GM18909 (cell line): Measurements from ENCODE around the gene ANKRD2.
A peak's percentile ranks its signal among the peaks of the same experiment; 100 is the strongest.
"Not testable (repeated sequence)": the region's sequence is repeated elsewhere in the genome, so short reads cannot be mapped to it uniquely, and the experiment has no call there.

Experiments used
- ATAC-seq: cut with Tn5 transposase; IDR thresholded peaks from one replicate; pipeline ENCODE4 v1.9.1; 2021; ENCODE audit warnings: mild to moderate bottlenecking; ENCODE audit not compliant: unreplicated experiment, poor library complexity

ANKRD2 gene

DNA sequence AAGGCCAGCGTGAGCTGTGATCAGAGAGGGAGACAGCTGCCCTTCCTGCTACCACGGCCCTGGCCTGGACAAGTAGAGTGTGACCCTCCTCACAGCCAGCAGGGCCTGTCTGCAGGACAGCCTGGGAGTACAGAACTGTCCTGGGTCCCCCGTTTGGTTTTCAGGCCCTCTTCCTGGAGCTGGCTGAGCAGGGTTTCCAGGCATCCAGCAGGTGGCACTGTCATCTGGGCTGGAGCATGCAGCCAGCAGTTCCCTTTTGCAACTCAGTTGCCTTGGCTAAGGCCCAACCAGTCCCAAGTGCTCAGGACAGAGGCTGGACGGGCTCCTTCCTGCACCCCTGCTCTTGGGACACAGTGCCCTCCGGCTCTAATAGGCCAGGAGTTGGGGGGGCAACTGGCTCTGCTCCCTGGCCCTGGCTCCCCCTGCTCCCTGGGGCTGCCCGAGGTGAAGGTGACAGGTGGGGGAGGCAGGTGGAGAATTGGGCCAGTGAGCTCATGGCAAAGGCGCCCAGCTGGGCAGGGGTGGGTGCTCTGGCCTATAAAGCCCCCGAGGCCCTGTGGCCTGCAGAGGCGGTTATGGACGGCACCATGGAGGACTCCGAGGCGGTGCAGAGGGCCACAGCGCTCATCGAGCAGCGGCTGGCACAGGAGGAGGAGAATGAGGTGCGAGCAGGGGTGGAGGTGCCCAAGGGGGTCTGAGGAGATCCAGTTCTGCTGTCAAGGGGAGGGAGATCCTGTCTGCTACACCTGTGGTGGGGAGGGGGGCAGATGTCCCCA, at the start of gene ANKRD2:
Gene ANKRD2 (plus strand): TSS at position 566 of the 776 bp plus-strand sequence. CDS start 10 bp downstream, at position 576.
- peak; percentile 65 for ATAC-seq

DNA sequence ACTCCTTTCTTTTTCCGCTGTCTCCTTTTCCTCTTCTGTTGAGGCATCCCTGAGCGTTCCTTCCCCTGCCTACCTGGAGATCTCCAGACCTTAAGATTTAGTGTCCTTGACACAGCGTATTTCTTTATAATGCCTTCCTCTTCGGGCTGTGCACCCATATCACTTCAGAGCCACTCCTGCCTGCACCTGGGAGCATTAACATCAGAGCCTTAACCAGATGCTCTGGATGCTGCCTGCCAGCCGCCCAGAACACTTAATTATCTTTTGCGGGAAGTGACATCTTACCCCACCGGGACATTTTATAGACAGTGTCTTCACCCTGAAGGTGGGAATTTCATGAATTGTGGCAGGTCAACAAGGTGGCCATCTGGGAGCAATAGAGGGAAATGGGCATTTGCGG, 49.6 kb upstream of the ANKRD2 start:
- no peak for ATAC-seq

DNA sequence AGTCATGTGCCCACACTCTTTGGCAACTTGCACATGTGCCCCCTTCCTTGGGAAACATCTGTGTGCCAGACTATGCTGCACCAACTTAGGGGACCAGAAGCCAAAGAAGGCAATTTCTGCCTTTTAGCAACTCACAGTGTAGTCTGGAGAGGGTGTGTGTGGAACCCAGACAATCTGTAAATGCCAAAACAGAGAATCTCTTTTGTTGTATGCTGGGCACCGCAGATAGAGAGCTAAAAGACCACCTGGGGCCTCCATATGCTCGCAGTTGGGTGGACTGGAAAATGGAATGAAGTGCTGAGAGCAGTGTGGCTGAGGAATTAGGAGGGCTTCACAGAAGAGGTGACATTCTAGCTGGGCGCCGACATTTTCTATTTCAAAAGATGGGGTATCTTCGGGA, 47.5 kb upstream of the ANKRD2 start:
- ATAC-seq: no peak

DNA sequence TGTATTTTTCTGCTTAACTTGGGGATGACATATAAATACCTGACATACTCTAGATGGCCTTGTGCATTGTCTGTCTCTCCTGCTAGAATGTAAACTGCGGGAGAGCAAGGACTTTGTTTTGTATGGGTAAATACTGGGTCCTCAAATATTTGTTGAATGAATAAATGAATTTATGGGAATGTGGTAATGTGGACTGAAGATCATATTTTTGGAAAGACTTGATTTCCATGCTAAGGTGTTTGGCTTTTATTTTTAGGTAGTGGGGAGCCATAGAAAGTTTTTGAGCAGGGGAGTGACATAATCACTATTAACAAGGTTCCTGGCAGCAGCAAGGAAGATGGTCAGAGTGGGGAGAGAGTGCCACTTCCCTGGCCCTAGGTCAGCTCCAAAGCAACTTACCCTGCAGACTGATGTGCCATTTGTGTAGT, 46.9 kb upstream of the ANKRD2 start:
- no peak for ATAC-seq

DNA sequence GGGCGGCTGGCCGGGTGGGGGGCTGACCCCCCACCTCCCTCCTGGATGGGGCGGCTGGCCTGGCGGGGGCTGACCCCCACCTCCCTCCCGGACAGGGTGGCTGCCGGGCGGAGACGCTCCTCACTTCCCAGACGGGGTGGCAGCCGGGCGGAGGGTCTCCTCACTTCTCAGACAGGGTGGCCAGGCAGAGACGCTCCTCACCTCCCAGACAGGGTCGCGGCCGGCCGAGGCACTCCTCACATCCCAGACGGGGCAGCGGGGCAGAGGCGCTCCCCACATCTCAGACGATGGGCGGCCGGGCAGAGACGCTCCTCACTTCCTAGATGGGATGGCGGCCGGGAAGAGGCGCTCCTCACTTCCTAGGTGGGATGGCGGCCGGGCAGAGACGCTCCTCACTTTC, 43.7 kb upstream of the ANKRD2 start:
- not testable (repeated sequence) for ATAC-seq

DNA sequence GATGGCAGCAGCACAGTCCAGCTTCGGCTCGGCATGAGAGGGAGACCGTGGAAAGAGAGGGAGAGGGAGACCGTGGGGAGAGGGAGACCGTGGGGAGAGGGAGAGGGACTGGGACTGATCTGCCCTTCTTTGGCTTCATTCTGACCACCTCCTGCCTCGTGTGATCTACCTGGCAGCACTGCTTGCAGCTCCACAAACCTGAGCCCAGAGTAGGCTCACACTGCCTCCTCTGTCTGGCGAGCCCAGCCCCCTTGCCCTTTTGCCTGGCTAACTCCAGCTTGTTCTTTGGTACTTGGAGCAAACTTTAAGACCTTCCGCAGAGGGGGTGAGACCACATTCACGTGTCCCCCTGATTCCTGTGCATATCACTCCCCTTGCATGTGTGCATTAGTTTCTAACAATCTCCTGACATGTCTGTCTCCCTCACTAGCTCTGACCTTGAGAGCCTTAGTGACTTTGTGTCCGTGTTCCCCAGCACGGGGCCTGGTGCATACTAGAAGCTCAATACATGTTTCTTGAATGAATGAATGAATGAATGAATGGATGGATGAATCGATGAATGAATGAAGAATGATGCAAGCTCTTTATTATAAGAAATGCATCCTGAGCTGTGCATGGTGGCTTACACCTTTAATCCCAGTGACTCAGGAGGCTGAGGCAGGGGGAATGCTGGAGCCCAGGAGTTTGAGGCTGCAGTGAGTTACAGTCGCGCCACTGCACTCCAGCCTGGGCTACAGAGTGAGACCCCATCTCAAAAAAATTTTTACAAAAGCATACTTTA, 42.7 kb upstream of the ANKRD2 start:
- ATAC-seq: no peak

DNA sequence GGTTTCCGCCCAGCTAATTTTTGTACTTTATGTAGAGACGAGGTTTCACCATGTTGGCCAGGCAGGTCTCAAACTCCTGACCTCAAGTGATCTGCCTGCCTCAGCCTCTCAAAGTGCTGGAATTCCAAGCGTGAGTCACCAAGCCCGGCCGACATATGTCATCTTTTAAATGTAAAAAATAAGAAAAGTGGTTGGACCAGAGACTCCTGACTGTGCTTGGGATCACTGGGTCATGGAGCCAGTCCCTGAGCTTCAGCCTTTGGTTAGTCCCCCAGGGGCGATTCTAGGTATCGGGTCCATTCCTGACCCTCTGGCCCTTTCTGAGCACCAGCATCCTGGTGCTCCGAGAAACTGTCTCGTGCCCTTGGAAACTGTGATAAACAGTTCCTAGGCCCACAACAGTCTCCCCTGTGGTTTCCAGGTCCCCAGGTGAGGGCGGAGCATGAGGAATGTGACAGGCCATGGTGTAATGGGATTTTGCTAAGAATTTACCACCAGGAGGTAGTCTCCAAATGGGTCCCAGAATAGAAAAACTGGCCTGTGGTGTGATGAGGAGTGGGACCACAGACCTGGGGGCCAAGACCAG, 41.1 kb upstream of the ANKRD2 start:
- no peak for ATAC-seq

GRCh38 chr10:97532935-97533671, 39.5 kb upstream of the ANKRD2 start:
- no peak for ATAC-seq

GRCh38 chr10:97533888-97534287, 38.7 kb upstream of the ANKRD2 start:
- ATAC-seq: no peak

DNA sequence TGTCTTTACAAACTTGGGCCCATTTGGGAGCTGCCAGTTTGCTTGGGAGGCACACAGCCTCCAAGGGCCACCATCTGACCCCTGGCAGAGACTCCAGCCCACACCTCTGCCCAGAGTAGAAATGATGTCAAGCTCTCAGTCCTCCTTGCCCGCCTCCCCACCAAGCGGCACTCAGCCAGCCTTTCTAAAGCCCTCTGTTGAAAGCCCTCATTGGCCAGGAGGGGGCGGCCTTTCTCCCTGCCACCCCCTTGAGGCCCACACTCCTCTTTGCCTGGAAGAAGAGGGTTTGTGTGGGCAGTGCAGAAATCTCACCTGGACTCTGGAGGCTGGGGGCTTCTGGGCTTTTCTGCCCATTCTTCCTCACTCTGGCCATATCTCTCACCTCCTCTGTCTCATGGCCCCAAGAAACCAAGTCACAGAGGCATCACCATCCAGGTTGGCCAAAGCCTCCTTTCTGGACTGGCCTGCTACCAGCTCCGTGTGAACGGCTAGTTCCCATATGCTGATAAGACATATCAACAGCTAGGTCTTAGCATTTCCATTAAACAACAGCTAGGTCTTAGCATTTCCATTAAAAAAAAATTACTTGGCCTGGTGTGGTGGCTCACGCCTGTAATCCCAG, 37.7 kb upstream of the ANKRD2 start:
- no peak for ATAC-seq

- no peak for ATAC-seq
These were observed 35.3 kb upstream of the ANKRD2 start for GRCh38 chr10:97537186-97537869.

DNA sequence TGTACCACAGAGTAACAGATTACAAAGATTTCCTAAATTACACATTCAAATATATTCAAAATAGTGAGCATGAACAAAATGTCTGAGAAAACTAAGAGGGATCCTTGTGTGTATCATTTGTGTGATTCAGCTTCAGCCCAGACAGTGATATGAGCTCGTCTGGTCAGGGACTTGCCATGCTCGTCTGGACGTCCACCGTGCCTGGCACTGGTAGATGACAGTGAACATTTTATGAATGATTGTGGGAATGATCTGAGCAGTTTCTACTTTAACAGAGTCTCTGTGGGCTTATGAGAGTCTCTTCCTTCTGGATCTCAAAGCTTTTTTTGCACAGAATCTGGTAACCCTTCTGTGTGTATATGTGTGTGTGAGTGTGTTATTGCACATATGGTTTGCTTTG, 34.2 kb upstream of the ANKRD2 start:
- no peak for ATAC-seq

DNA sequence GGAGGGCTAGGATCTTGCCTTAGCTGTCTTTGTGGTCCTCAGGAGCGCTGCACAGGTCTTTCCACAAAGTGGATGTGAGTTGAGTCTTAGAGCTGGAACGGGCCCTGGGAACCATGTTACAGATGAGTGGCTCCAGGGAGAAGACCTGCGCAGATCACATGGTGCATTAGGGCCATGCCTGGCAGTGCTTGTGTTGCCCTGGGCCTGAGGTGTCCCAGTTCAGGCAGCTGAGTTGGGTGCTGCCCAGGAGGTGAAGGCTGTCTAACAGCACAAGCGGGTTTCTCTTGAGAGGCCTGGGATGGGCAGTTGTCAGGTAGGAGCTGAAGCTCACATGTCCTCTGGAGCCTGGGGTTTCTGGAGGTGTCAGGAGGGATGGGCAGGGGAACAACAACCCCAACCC, 33.7 kb upstream of the ANKRD2 start:
- no peak for ATAC-seq

- ATAC-seq: no peak
These were observed 32.9 kb upstream of the ANKRD2 start for GRCh38 chr10:97539523-97540200.

DNA sequence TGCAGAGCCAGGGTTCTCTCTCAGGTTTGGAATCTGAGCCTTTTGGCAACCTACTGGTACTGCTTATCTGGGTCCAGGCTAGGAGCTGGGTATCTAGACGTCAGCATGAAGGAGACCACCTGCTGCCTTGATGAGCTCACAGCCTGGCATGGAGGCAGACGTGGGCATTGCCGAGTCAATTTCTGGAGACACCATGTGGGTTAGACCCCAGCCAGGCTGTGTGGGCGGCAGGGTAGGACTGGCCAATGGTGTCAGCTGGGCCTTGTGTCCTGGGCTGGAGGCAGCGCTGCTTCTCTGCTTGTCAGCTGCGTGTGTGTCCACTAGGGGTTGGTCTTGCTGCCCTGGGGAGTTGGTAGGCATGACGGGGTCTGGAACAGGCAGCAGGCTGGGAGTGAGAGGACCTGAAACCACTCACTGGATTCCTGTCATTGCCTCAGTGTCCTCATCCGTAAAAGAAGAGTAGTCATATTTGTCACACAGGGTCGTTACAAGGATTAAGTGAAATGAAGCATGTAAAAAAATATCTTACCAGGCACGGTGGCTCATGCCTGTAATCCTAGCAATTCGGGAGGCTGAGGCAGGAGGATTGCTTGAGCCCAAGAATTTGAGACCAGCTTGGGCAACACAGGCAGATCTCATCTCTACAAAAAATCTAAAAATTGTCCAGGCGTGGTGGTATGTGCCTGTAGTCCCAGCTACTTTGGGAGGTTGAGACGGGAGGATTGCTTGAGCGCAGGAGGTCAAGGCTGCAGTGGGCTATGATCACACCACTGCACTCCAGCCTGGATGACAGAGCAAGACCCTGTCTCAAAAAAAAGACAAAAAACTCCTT, 31.7 kb upstream of the ANKRD2 start:
- no peak for ATAC-seq

DNA sequence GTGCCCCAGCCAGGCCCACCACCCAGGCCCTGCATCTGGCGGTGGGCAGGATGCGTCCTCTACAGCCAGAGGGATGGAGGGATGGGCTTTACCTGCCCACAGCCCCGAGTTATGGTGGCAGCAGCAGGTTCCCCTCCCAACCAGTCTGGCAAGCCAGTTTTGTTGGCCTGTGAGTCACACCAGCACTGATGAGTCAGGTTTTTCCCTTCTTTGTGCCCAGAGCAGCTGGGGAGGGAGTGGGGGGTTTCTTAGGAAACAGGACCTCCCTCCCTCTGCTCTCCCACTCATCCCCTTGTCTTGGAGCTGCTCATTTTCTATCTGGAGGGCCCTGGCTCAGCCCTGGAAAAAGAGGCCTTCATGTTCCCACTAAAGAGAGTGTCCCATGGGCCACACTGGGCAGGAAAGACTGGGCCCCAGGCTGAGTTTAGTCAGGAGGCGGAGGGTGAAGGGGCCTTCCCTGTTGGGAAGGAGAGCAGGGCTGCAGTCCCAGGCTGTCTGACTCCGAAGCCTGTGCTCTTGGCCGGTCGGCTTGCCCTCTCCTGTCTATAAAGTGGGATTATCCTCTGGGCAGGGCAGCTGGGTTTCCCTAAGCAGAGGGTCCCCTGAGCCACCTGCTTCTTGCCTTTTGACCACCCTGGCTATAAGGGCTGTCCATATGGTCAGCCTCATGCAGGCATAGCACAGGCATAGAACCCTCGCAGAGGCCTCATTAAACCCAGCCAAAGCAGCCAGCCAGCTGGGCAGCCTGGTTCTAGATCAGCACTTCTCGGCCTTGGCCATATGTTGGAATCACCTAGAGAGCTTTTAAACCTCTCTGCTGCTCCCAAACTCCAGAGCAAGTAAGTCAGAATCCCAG, 30.2 kb upstream of the ANKRD2 start:
- ATAC-seq: no peak

DNA sequence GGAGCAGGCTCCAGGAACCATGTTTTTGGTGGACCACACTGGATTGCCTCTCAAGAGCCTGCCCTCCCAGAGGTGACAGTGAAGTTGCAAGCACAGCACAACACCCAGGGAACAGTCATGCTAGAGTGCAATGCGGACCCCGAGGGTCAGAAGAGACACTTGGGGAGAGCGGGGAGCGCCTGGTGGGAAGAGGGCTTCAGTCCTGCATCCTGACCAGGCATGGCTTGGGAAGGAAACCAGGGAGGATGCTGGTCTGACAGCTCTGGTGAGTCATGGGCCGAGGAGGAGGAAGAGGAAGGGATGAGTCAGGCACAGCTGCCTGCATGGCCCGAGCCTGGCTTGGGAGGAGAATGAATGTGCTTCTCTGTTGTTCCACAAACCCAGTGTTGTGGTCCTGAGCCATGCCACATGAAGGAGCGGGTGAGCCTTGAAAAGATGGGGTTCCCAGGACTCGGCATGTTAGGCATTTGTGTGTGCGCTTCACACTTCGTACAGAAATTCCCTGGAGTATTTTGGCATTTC, 29.5 kb upstream of the ANKRD2 start:
- no peak for ATAC-seq
